ENCODE data around the gene ZPLD1. TPM values are rescaled to one million over a fixed set of nuclear protein-coding genes. Genes with fewer than 3 reads are reported as not detected.

Gene ZPLD1
- total RNA-seq = not detected

GRCh38 chr3:102434715-102435114 lies at the start of gene ZPLD1:
Gene ZPLD1 (plus strand): TSS chr3:102435015. CDS start chr3:102438488, 3,473 bp downstream.
- no peak for DNase-seq
- Mint-ChIP-seq H3K4me1 (no peaks in the 10 kb centered on the region), H3K4me3 (no peak within 1 kb of the TSS), H3K9me3 (no peaks in the 10 kb centered on the region), H3K36me3 (no peaks in the 10 kb centered on the region), H3K27ac (no peak within 1 kb of the TSS), H3K27me3 (peaks cover 18% of the 10 kb centered on the region)

DNA sequence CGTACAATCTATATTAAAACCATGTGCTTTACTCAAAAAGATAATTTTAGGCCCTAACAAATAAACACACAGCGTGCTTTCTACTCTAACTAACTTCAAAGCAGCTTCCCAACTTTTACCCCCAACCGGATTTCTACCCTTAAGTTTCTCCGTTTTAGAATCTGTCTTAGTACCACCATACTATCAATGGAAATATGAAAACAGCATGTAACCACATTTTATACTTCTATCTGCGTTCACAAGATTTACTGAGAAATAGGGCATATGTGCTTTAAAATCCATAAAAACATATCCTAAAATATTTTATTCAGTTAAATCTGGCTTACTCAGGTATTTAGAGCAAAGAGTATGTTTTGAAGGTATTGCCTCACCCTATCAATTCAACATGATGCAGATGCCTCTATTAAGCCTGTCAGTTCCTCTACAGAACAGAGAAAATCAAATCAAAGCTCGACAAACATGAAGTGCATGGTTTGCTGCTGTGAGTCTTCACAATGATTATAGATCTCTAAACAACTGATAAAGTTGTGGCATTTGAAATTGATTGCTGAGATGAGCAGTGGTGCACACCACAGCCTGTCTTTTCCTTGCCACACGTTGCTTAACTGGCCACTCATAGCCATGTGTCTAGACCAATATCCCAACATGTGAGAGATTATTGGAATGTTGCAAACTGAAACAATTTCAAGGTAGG lies 44.5 kb upstream of the ZPLD1 start:
- Mint-ChIP-seq H3K9me3 (no peaks in the 10 kb centered on the region), H3K4me1 (no peaks in the 10 kb centered on the region), H3K4me3 (no peak overlapping the region), H3K36me3 (no peaks in the 10 kb centered on the region), H3K27ac (no peak overlapping the region), H3K27me3 (peaks cover 6% of the 10 kb centered on the region)
- DNase-seq = no peak

- Mint-ChIP-seq H3K36me3 (no peaks in the 10 kb centered on the region), H3K4me1 (no peaks in the 10 kb centered on the region), H3K9me3 (no peaks in the 10 kb centered on the region), H3K27ac (no peak overlapping the region), H3K27me3 (peaks cover 6% of the 10 kb centered on the region), H3K4me3 (no peak overlapping the region)
- DNase-seq = no peak
These were observed 43.9 kb upstream of the ZPLD1 start for GRCh38 chr3:102390916-102391315.

DNA sequence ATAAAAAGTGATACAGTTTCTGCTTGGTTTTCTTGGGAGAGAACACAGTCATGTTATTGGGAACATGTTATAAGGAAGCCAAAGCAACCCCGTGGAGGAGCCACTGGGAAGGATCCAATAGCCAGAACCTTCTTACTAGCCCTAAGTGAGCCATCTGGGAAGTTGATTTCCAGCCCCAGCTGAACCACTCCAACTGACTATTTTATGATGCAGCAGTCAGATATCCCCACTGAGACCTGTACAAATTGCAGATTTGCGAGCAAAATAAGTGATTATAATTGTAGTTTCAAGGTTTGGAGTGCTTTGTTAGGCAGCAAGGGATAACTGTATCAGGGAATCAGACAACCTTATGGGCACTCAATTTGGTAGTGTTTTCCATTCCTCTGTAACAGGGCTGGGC lies 43.3 kb upstream of the ZPLD1 start:
- no peaks in the 10 kb centered on the region for H3K36me3 Mint-ChIP-seq
- H3K27me3 Mint-ChIP-seq = peaks cover 6% of the 10 kb centered on the region
- no peak overlapping the region for H3K27ac Mint-ChIP-seq
- no peaks in the 10 kb centered on the region for H3K4me1 Mint-ChIP-seq
- DNase-seq = no peak
- no peaks in the 10 kb centered on the region for H3K9me3 Mint-ChIP-seq
- no peak overlapping the region for H3K4me3 Mint-ChIP-seq

DNA sequence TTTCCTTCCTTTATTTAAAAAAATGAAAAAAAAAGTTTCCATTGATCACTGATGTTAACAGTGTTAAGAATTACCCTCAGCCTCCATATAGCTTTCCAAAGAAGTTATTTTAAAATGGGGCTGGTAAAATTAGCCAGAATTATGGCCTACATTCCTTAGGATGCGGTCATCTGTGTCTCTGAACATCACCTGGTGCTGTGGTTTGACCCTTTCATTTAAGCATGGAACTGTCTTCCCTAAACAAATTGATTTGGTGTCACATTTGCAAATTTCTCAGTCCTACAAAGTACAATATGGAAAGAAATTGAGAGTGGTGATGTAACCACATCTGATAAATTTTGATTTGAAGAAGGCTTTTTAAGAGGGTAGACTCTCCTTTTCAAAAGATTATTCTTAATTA lies 40.3 kb upstream of the ZPLD1 start:
- H3K4me1 Mint-ChIP-seq = no peaks in the 10 kb centered on the region
- H3K36me3 Mint-ChIP-seq = no peaks in the 10 kb centered on the region
- no peaks in the 10 kb centered on the region for H3K9me3 Mint-ChIP-seq
- H3K27ac Mint-ChIP-seq = no peak overlapping the region
- DNase-seq = no peak
- peaks cover 10% of the 10 kb centered on the region for H3K27me3 Mint-ChIP-seq
- no peak overlapping the region for H3K4me3 Mint-ChIP-seq

DNA sequence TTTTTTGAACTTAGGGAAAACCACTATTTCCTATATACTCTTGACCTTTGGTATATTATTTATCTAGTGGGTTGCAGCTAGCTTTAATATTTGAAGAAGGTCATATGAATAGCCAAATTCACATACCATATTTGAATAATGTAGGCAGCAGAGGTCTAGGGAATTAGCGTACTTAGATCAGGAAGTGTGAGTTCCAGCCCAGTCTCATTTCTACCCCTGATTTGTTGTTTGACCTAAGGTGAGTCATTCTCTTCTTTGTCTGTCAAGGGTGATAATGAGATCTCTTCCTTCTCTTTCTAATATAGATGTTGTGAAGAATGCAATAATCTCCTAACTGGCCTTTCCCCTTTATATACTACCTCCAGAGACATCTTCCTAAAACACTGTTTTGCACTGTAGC lies 36.6 kb upstream of the ZPLD1 start:
- Mint-ChIP-seq H3K27me3 (peaks cover 10% of the 10 kb centered on the region), H3K4me1 (no peaks in the 10 kb centered on the region), H3K9me3 (no peaks in the 10 kb centered on the region), H3K27ac (no peak overlapping the region), H3K36me3 (no peaks in the 10 kb centered on the region), H3K4me3 (no peak overlapping the region)
- no peak for DNase-seq

GRCh38 chr3:102398666-102399065 lies 36.1 kb upstream of the ZPLD1 start:
- Mint-ChIP-seq H3K27me3 (peaks cover 10% of the 10 kb centered on the region), H3K4me1 (no peaks in the 10 kb centered on the region), H3K4me3 (no peak overlapping the region), H3K27ac (no peak overlapping the region), H3K36me3 (no peaks in the 10 kb centered on the region), H3K9me3 (no peaks in the 10 kb centered on the region)
- no peak for DNase-seq

DNA sequence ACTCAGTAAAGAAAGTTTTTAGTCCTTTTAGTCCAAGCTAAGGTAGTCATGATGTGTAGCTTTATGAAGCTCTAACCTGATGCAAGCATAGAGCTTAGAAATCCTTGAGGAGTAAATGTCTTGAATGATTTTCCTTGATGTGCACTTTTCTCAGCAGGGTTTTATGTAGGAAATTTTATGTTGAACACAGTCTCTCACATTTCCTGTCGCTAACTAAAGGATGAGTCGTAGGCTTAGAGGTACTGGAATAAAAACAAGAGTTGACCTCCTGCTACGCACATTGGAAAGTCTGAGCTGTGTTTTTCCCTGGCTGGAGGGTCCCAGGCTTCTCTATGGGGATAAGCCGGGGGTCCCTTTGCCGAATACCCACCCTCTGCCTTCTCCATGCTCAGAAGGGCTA lies 34.7 kb upstream of the ZPLD1 start:
- H3K27me3 Mint-ChIP-seq = peaks cover 10% of the 10 kb centered on the region
- no peaks in the 10 kb centered on the region for H3K4me1 Mint-ChIP-seq
- no peak overlapping the region for H3K4me3 Mint-ChIP-seq
- no peaks in the 10 kb centered on the region for H3K9me3 Mint-ChIP-seq
- H3K36me3 Mint-ChIP-seq = no peaks in the 10 kb centered on the region
- no peak overlapping the region for H3K27ac Mint-ChIP-seq
- no peak for DNase-seq

GRCh38 chr3:102400766-102401165 lies 34.0 kb upstream of the ZPLD1 start:
- Mint-ChIP-seq H3K36me3 (no peaks in the 10 kb centered on the region), H3K4me3 (no peak overlapping the region), H3K9me3 (no peaks in the 10 kb centered on the region), H3K27me3 (peaks cover 10% of the 10 kb centered on the region), H3K27ac (no peak overlapping the region), H3K4me1 (no peaks in the 10 kb centered on the region)
- DNase-seq = no peak

GRCh38 chr3:102410616-102411015 lies 24.2 kb upstream of the ZPLD1 start:
- no peaks in the 10 kb centered on the region for H3K9me3 Mint-ChIP-seq
- DNase-seq = no peak
- no peak overlapping the region for H3K4me3 Mint-ChIP-seq
- peaks cover 8% of the 10 kb centered on the region for H3K4me1 Mint-ChIP-seq
- H3K27ac Mint-ChIP-seq = no peak overlapping the region
- H3K27me3 Mint-ChIP-seq = peaks cover 4% of the 10 kb centered on the region
- no peaks in the 10 kb centered on the region for H3K36me3 Mint-ChIP-seq

GRCh38 chr3:102415553-102415952 lies 19.3 kb upstream of the ZPLD1 start:
- H3K4me1 Mint-ChIP-seq = peaks cover 10% of the 10 kb centered on the region
- H3K27ac Mint-ChIP-seq = no peak overlapping the region
- no peak for DNase-seq
- H3K9me3 Mint-ChIP-seq = no peaks in the 10 kb centered on the region
- H3K27me3 Mint-ChIP-seq = no peaks in the 10 kb centered on the region
- no peaks in the 10 kb centered on the region for H3K36me3 Mint-ChIP-seq
- H3K4me3 Mint-ChIP-seq = peak overlapping the region; percentile 14

- no peaks in the 10 kb centered on the region for H3K9me3 Mint-ChIP-seq
- H3K4me1 Mint-ChIP-seq = peaks cover 9% of the 10 kb centered on the region
- H3K4me3 Mint-ChIP-seq = no peak overlapping the region
- no peaks in the 10 kb centered on the region for H3K36me3 Mint-ChIP-seq
- H3K27ac Mint-ChIP-seq = no peak overlapping the region
- peaks cover 4% of the 10 kb centered on the region for H3K27me3 Mint-ChIP-seq
- DNase-seq = no peak
These were observed 15.0 kb upstream of the ZPLD1 start for GRCh38 chr3:102419786-102420185.

GRCh38 chr3:102441832-102442231 lies 7.0 kb downstream of the ZPLD1 start:
- Mint-ChIP-seq H3K36me3 (no peaks in the 10 kb centered on the region), H3K27me3 (peaks cover 8% of the 10 kb centered on the region), H3K27ac (no peak overlapping the region), H3K4me3 (no peak overlapping the region), H3K9me3 (no peaks in the 10 kb centered on the region), H3K4me1 (no peaks in the 10 kb centered on the region)
- no peak for DNase-seq

GRCh38 chr3:102443021-102443420 lies 8.2 kb downstream of the ZPLD1 start:
- H3K27ac Mint-ChIP-seq = no peak overlapping the region
- H3K4me1 Mint-ChIP-seq = no peaks in the 10 kb centered on the region
- H3K4me3 Mint-ChIP-seq = no peak overlapping the region
- H3K27me3 Mint-ChIP-seq = peaks cover 6% of the 10 kb centered on the region
- no peaks in the 10 kb centered on the region for H3K36me3 Mint-ChIP-seq
- DNase-seq = no peak
- H3K9me3 Mint-ChIP-seq = no peaks in the 10 kb centered on the region

GRCh38 chr3:102444101-102444500 lies 9.3 kb downstream of the ZPLD1 start:
- Mint-ChIP-seq H3K9me3 (no peaks in the 10 kb centered on the region), H3K4me1 (no peaks in the 10 kb centered on the region), H3K27me3 (no peaks in the 10 kb centered on the region), H3K27ac (no peak overlapping the region), H3K36me3 (no peaks in the 10 kb centered on the region), H3K4me3 (no peak overlapping the region)
- DNase-seq = no peak

GRCh38 chr3:102447272-102447671 lies 12.5 kb downstream of the ZPLD1 start:
- H3K36me3 Mint-ChIP-seq = no peaks in the 10 kb centered on the region
- no peak overlapping the region for H3K27ac Mint-ChIP-seq
- H3K27me3 Mint-ChIP-seq = no peaks in the 10 kb centered on the region
- H3K4me3 Mint-ChIP-seq = no peak overlapping the region
- H3K4me1 Mint-ChIP-seq = no peaks in the 10 kb centered on the region
- no peaks in the 10 kb centered on the region for H3K9me3 Mint-ChIP-seq
- DNase-seq = no peak
